ENCODE results near the gene CBFB.
A peak's percentile ranks its signal among the peaks of the same experiment; 100 is the strongest.
"Not testable (repeated sequence)": the region's sequence is repeated elsewhere in the genome, so short reads cannot be mapped to it uniquely, and the experiment has no call there.

Gene CBFB

DNA sequence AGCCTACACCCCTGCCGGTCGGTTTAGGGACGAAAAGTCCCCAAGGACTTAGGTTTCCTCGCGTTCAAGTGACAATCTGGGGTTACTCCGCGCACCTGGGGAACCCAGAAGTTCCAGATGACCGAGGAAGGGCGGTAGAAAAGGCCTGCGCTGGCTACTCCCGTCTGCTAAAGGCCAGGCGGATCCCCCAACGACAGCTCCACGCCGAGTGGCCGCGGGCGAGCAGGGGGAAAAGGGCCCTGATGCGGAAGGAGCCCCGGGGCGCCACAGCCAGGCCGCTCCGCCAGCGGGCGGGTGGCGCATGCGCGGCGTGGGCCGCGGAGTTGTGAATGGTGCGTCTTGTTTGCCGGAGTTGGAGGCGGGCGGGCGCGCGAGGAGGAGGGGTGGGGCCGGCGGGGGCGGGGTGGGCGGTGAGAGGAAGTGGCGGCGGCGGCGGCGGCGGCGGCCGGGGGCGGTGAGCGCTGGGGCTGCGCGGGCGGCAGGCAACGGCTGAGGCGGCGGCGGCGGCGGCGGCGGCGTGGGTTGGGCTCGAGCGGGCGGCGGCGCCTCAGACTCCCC lies at the start of gene CBFB:
CBFB (plus strand) TSS at position 454 of the 558 bp plus-strand sequence. CDS start 259 bp downstream, outside the sequence.
- peak; percentile 97 for DNase-seq (ENCODE audit: low read depth)

DNA sequence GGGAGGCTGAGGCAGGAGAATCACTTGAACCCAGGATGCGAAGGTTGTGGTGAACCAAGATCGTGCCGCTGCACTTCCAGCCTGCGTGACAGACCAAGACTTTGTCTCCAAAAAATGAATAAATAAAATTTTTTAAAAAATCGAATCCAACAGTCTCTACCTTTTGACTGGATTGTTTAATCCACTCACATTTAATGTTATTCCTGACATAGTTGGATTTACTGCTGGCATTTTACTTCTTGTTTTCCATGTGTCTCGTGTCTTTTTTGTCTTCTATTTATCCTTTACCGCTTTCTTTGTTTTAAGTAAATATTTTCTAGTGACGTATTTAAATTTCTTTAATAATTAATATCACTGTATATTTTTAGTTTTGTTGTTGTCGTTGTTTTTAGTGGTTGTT lies 45.9 kb upstream of the CBFB start:
- H3K4me3 ChIP-seq (ENCODE audit: low read depth, low read length) = no peak overlapping the region
- DNase-seq (ENCODE audit: low read depth) = no peak
- TF ChIP-seq, protein P1, sequence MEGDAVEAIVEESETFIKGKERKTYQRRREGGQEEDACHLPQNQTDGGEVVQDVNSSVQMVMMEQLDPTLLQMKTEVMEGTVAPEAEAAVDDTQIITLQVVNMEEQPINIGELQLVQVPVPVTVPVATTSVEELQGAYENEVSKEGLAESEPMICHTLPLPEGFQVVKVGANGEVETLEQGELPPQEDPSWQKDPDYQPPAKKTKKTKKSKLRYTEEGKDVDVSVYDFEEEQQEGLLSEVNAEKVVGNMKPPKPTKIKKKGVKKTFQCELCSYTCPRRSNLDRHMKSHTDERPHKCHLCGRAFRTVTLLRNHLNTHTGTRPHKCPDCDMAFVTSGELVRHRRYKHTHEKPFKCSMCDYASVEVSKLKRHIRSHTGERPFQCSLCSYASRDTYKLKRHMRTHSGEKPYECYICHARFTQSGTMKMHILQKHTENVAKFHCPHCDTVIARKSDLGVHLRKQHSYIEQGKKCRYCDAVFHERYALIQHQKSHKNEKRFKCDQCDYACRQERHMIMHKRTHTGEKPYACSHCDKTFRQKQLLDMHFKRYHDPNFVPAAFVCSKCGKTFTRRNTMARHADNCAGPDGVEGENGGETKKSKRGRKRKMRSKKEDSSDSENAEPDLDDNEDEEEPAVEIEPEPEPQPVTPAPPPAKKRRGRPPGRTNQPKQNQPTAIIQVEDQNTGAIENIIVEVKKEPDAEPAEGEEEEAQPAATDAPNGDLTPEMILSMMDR (IDR thresholded peaks at IDR 0.05; ENCODE audit: insufficient read depth, low read depth, low read length, missing control alignments) = no peak

More for the DNA sequence above, at the start of gene CBFB:
- H3K4me3 ChIP-seq (ENCODE audit: low read depth, low read length) = peak within 1 kb of the TSS; percentile 77
- TF ChIP-seq, protein P1 (IDR thresholded peaks at IDR 0.05; ENCODE audit: insufficient read depth, low read depth, low read length, missing control alignments) = no peak

DNA sequence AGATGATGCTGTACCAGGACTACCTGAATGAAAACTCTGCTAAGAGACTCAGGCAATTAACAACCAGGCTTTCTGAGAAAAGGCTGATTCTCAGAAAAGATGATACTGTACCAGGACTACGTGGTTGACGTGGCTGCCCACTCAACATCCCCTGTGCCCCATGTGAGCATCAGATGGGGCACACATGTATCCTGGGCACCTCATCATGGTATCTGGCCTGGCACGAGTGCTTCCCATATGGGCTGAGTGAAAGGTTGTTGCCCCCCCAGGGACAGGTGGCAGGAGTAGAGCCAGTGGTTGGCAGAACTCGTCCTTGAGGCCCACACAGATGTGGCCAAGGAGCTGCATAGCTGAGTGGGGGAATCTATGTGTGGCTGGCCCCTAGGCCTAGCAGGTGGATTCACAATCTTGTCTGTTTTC lies 44.0 kb upstream of the CBFB start:
- DNase-seq (ENCODE audit: low read depth) = no peak
- TF ChIP-seq, protein P1 (IDR thresholded peaks at IDR 0.05; ENCODE audit: insufficient read depth, low read depth, low read length, missing control alignments) = no peak
- no peak overlapping the region for H3K4me3 ChIP-seq (ENCODE audit: low read depth, low read length)

DNA sequence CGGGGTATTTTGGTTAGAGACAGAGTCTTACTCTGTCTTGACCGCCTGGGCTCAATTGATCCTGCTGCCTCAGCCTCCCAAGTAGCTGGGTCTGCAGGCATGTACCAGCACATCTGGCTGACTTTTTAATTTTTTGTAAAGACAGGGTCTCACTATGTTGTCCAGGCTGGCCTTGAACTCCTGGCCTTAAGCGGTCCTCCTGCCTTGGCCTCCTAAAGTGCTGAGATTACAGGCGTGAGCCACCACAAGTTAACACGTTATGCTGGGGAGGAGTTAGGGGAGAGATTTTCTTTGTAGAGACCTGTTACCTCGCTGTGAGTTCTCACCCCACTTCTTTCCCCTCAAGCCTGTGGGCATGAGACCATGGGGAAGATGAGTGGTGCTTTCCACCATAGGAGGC lies 42.4 kb upstream of the CBFB start:
- TF ChIP-seq, protein P1 (IDR thresholded peaks at IDR 0.05; ENCODE audit: insufficient read depth, low read depth, low read length, missing control alignments) = no peak
- no peak overlapping the region for H3K4me3 ChIP-seq (ENCODE audit: low read depth, low read length)
- DNase-seq (ENCODE audit: low read depth) = no peak

DNA sequence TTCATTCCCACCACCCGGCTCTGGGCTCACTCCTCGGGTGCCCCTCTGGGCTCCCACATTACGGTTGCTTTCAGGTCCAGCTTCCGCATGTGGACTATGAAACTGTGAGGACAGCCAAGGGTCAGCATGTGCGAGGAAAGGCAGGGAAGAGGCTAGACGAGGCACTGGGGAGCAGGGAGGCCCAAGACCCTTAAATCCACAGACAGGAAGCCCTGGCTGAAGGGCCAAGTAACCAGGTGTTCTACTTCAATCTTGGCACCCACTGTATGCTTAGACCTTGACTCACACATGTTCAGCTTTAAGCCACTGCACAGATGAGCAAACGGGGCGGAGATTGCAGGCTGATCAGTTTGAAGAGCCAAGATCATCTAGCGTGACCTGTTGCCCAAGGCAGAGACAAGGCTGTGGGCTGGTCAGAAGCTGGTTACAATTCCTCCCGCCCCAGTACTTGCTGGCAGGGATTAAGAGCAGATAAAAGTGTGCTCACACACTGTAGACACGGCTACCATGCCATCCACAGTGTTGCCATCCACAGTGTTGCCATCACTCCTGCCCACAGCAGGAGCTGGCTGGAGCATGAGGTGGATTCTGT lies 40.7 kb upstream of the CBFB start, which contains the start of gene CES4A:
CES4A (plus strand) TSS at position 393 of the 592 bp plus-strand sequence; CDS start at position 577, 184 bp downstream.
- TF ChIP-seq, protein P1 (IDR thresholded peaks at IDR 0.05; ENCODE audit: insufficient read depth, low read depth, low read length, missing control alignments) = no peak
- H3K4me3 ChIP-seq (ENCODE audit: low read depth, low read length) = no peak within 1 kb of the TSS
- peak; percentile 38 for DNase-seq (ENCODE audit: low read depth)

DNA sequence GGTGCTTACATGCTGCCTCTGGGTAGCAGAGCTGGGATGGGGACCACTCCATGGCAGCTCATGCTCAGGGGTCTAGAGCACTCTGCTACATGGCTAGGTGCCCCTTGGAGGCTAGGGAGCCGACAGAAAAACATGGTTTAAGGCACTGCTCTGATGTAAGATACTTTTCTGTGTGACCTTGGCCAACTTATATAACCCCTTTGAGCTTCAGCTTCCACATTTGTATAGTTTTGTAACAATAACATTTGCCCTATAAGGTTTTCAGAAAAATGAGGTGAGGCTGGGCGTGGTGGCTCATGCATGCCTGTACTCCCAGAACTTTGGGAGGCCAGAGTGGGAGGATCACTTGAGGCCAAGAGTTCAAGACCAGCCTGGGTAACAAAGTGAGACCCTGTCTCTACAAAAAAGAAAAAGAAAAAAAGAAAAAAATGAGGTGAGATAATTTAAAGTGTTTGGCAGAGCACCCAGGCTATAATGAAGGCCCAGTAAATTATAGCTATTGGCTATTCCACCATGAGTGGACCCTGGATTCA lies 37.3 kb upstream of the CBFB start:
- TF ChIP-seq, protein P1 (IDR thresholded peaks at IDR 0.05; ENCODE audit: insufficient read depth, low read depth, low read length, missing control alignments) = no peak
- H3K4me3 ChIP-seq (ENCODE audit: low read depth, low read length) = no peak overlapping the region
- no peak for DNase-seq (ENCODE audit: low read depth)

DNA sequence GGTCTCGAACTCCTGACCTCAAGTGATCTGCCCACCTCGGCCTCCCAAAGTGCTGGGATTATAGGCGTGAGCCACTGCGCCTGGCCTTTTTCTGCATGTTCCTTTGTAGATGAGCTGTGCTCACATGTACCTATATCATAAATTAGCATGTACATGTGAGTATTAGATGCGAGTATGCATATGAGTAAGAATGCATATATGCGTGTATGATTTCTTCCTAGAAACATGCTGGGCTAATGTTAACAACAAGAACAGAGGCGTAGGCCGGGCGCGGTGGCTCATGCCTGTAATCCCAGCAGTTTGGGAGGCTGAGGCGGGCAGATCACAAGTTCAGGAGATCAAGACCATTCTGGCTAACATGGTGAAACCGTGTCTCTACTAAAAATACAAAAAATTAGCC lies 35.4 kb upstream of the CBFB start:
- not testable (repeated sequence) for DNase-seq (ENCODE audit: low read depth); H3K4me3 ChIP-seq (ENCODE audit: low read depth, low read length)

All from GM12865 (cell line).